ENCODE measurements around the gene DHX38. TPM values are rescaled to one million over a fixed set of nuclear protein-coding genes. Genes with fewer than 3 reads are reported as not detected.
"Not testable (repeated sequence)": the region's sequence is repeated elsewhere in the genome, so short reads cannot be mapped to it uniquely, and the experiment has no call there.

DHX38 gene
- total and polyA plus RNA-seq, 4 donors: 13.9 to 40.9 (median 22.7) TPM

- no peak for TF ChIP-seq REST (IDR thresholded peaks at IDR 0.05)
- no peak for TF ChIP-seq YY1 (IDR thresholded peaks at IDR 0.05)
These were observed 37.7 kb upstream of the DHX38 start (continued) for GRCh38 chr16:72055911-72056310.

GRCh38 chr16:72057313-72057712, 36.3 kb upstream of the DHX38 start:
- Histone ChIP-seq H3K4me1 (ENCODE audit: control insufficient read depth in 4 of 4, insufficient read depth in 4 of 4, low read length in 3 of 4) (peaks cover 6 to 20% (median 17%) of the 10 kb centered on the region in 4 donors), H3K36me3 (ENCODE audit: control insufficient read depth in 4 of 4, insufficient read depth in 3 of 4, low read depth in 1 of 4, low read length in 3 of 4) (peaks cover 2 to 11% (median 9%) of the 10 kb centered on the region in 4 donors)
- not testable (repeated sequence) for DNase-seq (ENCODE audit: low spot score); H3K27me3 ChIP-seq (ENCODE audit: control insufficient read depth in 4 of 4, insufficient read depth in 4 of 4, low read length in 3 of 4); H3K9me3 ChIP-seq (ENCODE audit: control insufficient read depth in 4 of 4, low read length in 3 of 4); H3K27ac ChIP-seq (ENCODE audit: low read depth in 1 of 2, low read length in 2 of 2); H3K4me3 ChIP-seq (ENCODE audit: low read depth in 1 of 3, low read length in 3 of 3); H3K9ac ChIP-seq (ENCODE audit: low read depth in 1 of 2, low read length in 2 of 2)
- 43% methylated on average over 1 of the region's 6 CpGs for WGBS

GRCh38 chr16:72059060-72059459, 34.6 kb upstream of the DHX38 start:
- peaks cover 2 to 11% (median 9%) of the 10 kb centered on the region in 4 donors for H3K36me3 ChIP-seq (ENCODE audit: control insufficient read depth in 4 of 4, insufficient read depth in 3 of 4, low read depth in 1 of 4, low read length in 3 of 4)
- H3K4me1 ChIP-seq (ENCODE audit: control insufficient read depth in 4 of 4, insufficient read depth in 4 of 4, low read length in 3 of 4); H3K9ac ChIP-seq (ENCODE audit: low read depth in 1 of 2, low read length in 2 of 2); DNase-seq (ENCODE audit: low spot score); H3K27me3 ChIP-seq (ENCODE audit: control insufficient read depth in 4 of 4, insufficient read depth in 4 of 4, low read length in 3 of 4); H3K9me3 ChIP-seq (ENCODE audit: control insufficient read depth in 4 of 4, low read length in 3 of 4); H3K27ac ChIP-seq (ENCODE audit: low read depth in 1 of 2, low read length in 2 of 2): not testable (repeated sequence)
- H3K4me3 ChIP-seq (ENCODE audit: low read depth in 1 of 3, low read length in 3 of 3): peak overlapping the region in 1 of 3 donors; percentile 33
- WGBS: 51% methylated on average over 7 of the region's 7 CpGs

- 58% methylated on average over 9 of the region's 9 CpGs for whole genome bisulfite sequencing
- H3K4me3 ChIP-seq (ENCODE audit: low read depth in 1 of 3, low read length in 3 of 3): no peak overlapping the region
- H3K36me3 ChIP-seq (ENCODE audit: control insufficient read depth in 4 of 4, insufficient read depth in 3 of 4, low read depth in 1 of 4, low read length in 3 of 4): peaks cover 2 to 11% (median 8%) of the 10 kb centered on the region in 4 donors
- peak in 1 of 2 donors; percentile 2 for TF ChIP-seq HNF4A (conservative IDR thresholded peaks at IDR 0.05)
- TF ChIP-seq GABPA (IDR thresholded peaks at IDR 0.05 in 1 of 2, conservative IDR thresholded peaks at IDR 0.05 in 1 of 2): no peak
- H3K9me3 ChIP-seq (ENCODE audit: control insufficient read depth in 4 of 4, low read length in 3 of 4): no peaks in the 10 kb centered on the region
- H3K27me3 ChIP-seq (ENCODE audit: control insufficient read depth in 4 of 4, insufficient read depth in 4 of 4, low read length in 3 of 4): no peaks in the 10 kb centered on the region
- H3K4me1 ChIP-seq (ENCODE audit: control insufficient read depth in 4 of 4, insufficient read depth in 4 of 4, low read length in 3 of 4): peaks cover 1 to 20% (median 13%) of the 10 kb centered on the region in 4 donors
- H3K9ac ChIP-seq (ENCODE audit: low read depth in 1 of 2, low read length in 2 of 2): no peak overlapping the region
- DNase-seq (ENCODE audit: low spot score): no peak
- no peak overlapping the region for H3K27ac ChIP-seq (ENCODE audit: low read depth in 1 of 2, low read length in 2 of 2)
These were observed 33.2 kb upstream of the DHX38 start for GRCh38 chr16:72060405-72060804.

- H3K9ac ChIP-seq (ENCODE audit: low read depth in 1 of 2, low read length in 2 of 2): no peak overlapping the region
- DNase-seq (ENCODE audit: low spot score): no peak
- H3K27ac ChIP-seq (ENCODE audit: low read depth in 1 of 2, low read length in 2 of 2): peak overlapping the region; percentile 82 to 87
- WGBS: 38% methylated on average over 1 of the region's 1 CpG
- H3K9me3 ChIP-seq (ENCODE audit: control insufficient read depth in 4 of 4, low read length in 3 of 4): no peaks in the 10 kb centered on the region
- H3K4me3 ChIP-seq (ENCODE audit: low read depth in 1 of 3, low read length in 3 of 3): no peak overlapping the region
- H3K4me1 ChIP-seq (ENCODE audit: control insufficient read depth in 4 of 4, insufficient read depth in 4 of 4, low read length in 3 of 4): peaks cover 1 to 23% (median 13%) of the 10 kb centered on the region in 4 donors
- no peaks in the 10 kb centered on the region for H3K27me3 ChIP-seq (ENCODE audit: control insufficient read depth in 4 of 4, insufficient read depth in 4 of 4, low read length in 3 of 4)
- TF ChIP-seq FOXA1 (IDR thresholded peaks at IDR 0.05) (no peak), MAX (IDR thresholded peaks at IDR 0.05) (peak; percentile 44), HNF4A (conservative IDR thresholded peaks at IDR 0.05) (no peak), CTCF (IDR thresholded peaks at IDR 0.05; ENCODE audit: low read depth, low read length, missing input control) (peak; percentile 11)
- H3K36me3 ChIP-seq (ENCODE audit: control insufficient read depth in 4 of 4, insufficient read depth in 3 of 4, low read depth in 1 of 4, low read length in 3 of 4): peaks cover 0 to 6% (median 3%) of the 10 kb centered on the region in 4 donors
These were observed 32.1 kb upstream of the DHX38 start for GRCh38 chr16:72061564-72061963.
